HepG2 (cell line): Measurements from ENCODE around the gene PPIA. TPM values are rescaled to one million over a fixed set of nuclear protein-coding genes. Genes with fewer than 3 reads are reported as not detected.

Experiments
- ELF3 ChIP-seq: IDR thresholded peaks from 2 replicates; pipeline ENCODE4 v1.6.1; 2016; ENCODE audit warnings: missing genetic modification reagents, missing compliant biosample characterization
- FOXA3 ChIP-seq: IDR thresholded peaks from 2 replicates; pipeline ENCODE4 v1.6.1; 2016; ENCODE audit warnings: missing genetic modification reagents, missing compliant biosample characterization
- HNRNPH1 ChIP-seq: fragments of 200-400 bp; formaldehyde crosslinking; optimal IDR thresholded peaks from 2 replicates; pipeline ENCODE3; 2017; ENCODE audit warnings: mild to moderate bottlenecking, low read depth, low read length
- KDM4B ChIP-seq: sonication (generic); formaldehyde crosslinking; IDR thresholded peaks from 2 replicates; pipeline ENCODE4 v1.4.0; 2020; ENCODE audit warnings: missing genetic modification reagents
- NFATC3 ChIP-seq: sonication (generic); formaldehyde crosslinking; IDR thresholded peaks from 2 replicates; pipeline ENCODE4 v1.5.1; 2020; ENCODE audit warnings: mild to moderate bottlenecking, missing genetic modification reagents
- POGZ ChIP-seq: sonication (generic); formaldehyde crosslinking; IDR thresholded peaks from 2 replicates; pipeline ENCODE4 v1.4.0; 2020; ENCODE audit warnings: mild to moderate bottlenecking, missing genetic modification reagents
- REXO4 ChIP-seq: sonication (generic); formaldehyde crosslinking; IDR thresholded peaks from 2 replicates; pipeline ENCODE4 v1.8.0; 2022; ENCODE audit warnings: missing genetic modification reagents, mild to moderate bottlenecking, borderline replicate concordance
- RXRB ChIP-seq: IDR thresholded peaks from 2 replicates; pipeline ENCODE4 v1.6.1; 2016; ENCODE audit warnings: borderline replicate concordance, missing genetic modification reagents, missing compliant biosample characterization
- SP1 ChIP-seq, 2 experiments: fragments of 450-650 bp in 1 of 2; sonication (generic) in 1 of 2; formaldehyde crosslinking in 1 of 2; IDR thresholded peaks; 2 replicates each; pipeline versions ENCODE4 v1.4.0 to v1.6.1; 2016 to 2020; ENCODE audit warnings: missing genetic modification reagents in 1 of 2
- SRSF4 ChIP-seq: fragments of 200-400 bp; formaldehyde crosslinking; IDR thresholded peaks from one replicate; pipeline ENCODE4 v1.6.1; 2018; ENCODE audit warnings: mild to moderate bottlenecking, low read depth, low read length, moderate library complexity; ENCODE audit not compliant: poor library complexity, severe bottlenecking
- ZBTB8A ChIP-seq: sonication (generic); formaldehyde crosslinking; IDR thresholded peaks from 2 replicates; pipeline ENCODE4 v1.4.0; 2020; ENCODE audit warnings: mild to moderate bottlenecking, low read depth, missing genetic modification reagents, borderline replicate concordance
- ZFAT ChIP-seq: sonication (generic); formaldehyde crosslinking; conservative IDR thresholded peaks from 2 replicates; pipeline ENCODE4 v1.8.1; 2023; ENCODE audit warnings: missing genetic modification reagents, inconsistent platforms
- ZFP90 ChIP-seq: sonication (generic); formaldehyde crosslinking; IDR thresholded peaks from 2 replicates; pipeline ENCODE4 v1.8.0; 2022; ENCODE audit warnings: missing genetic modification reagents, mild to moderate bottlenecking, inconsistent platforms, borderline replicate concordance
- ZFYVE20 ChIP-seq: sonication (generic); formaldehyde crosslinking; IDR thresholded peaks from 2 replicates; pipeline ENCODE4 v1.8.0; 2023; ENCODE audit warnings: low read depth, mild to moderate bottlenecking, moderate library complexity, missing genetic modification reagents, borderline replicate concordance
- ZNF230 ChIP-seq: sonication (generic); formaldehyde crosslinking; IDR thresholded peaks from 2 replicates; pipeline ENCODE4 v1.4.0; 2020; ENCODE audit warnings: mild to moderate bottlenecking, missing genetic modification reagents
- ZNF251 ChIP-seq: sonication (generic); formaldehyde crosslinking; IDR thresholded peaks from 2 replicates; pipeline ENCODE4 v1.9.0; 2021; ENCODE audit warnings: mild to moderate bottlenecking, missing genetic modification reagents
- ZNF331 ChIP-seq: sonication (generic); formaldehyde crosslinking; IDR thresholded peaks from 2 replicates; pipeline ENCODE4 v1.4.0; 2020; ENCODE audit warnings: missing genetic modification reagents
- ZNF354B ChIP-seq: sonication (generic); formaldehyde crosslinking; IDR thresholded peaks from 2 replicates; pipeline ENCODE4 v1.8.0; 2022; ENCODE audit warnings: mild to moderate bottlenecking, missing genetic modification reagents
- ZNF615 ChIP-seq: sonication (generic); formaldehyde crosslinking; IDR thresholded peaks from 2 replicates; pipeline ENCODE4 v1.5.0; 2020; ENCODE audit warnings: mild to moderate bottlenecking, missing genetic modification reagents, borderline replicate concordance
- ZNF747 ChIP-seq: sonication (generic); formaldehyde crosslinking; IDR thresholded peaks from 2 replicates; pipeline ENCODE4 v1.8.1; 2023; ENCODE audit warnings: missing genetic modification reagents, mild to moderate bottlenecking, borderline replicate concordance
- ZNF816 ChIP-seq: sonication (generic); formaldehyde crosslinking; IDR thresholded peaks from 2 replicates; pipeline ENCODE4 v1.8.0; 2022; ENCODE audit warnings: missing genetic modification reagents, mild to moderate bottlenecking, borderline replicate concordance
- ZSCAN30 ChIP-seq: sonication (generic); formaldehyde crosslinking; IDR thresholded peaks from 2 replicates; pipeline ENCODE4 v1.5.0; 2020; ENCODE audit warnings: mild to moderate bottlenecking, missing genetic modification reagents
- polyA plus RNA-seq, 8 experiments: library from polyadenylated mRNA; depleted of rRNA in 3 of 8; stranded (reverse) in 7 of 8; unstranded in 1 of 8; fragments of >200 nt; fragmentation: Illumina TruSeq in 4 of 8; extraction: Trizol in 4 of 8; gene quantifications; 2 replicates each; pipeline versions ENCODE4 v1.2.1 to v1.2.3, GENCODE V29; 2011 to 2016; ENCODE audit warnings: low read depth in 4 of 8, missing spikeins in 1 of 8, mixed read lengths in 1 of 8; ENCODE audit not compliant: insufficient read depth in 1 of 8
- total RNA-seq, 5 experiments: library from RNA; depleted of rRNA; stranded (reverse); fragments of >200 nt; fragmentation: Illumina TruSeq; extraction: Trizol; gene quantifications; 2 replicates each; pipeline ENCODE4 v1.2.3, GENCODE V29; 2016; ENCODE audit warnings: low read depth in 1 of 5
- TF ChIP-seq, protein P1 (sequence below): sonication (generic); formaldehyde crosslinking; IDR thresholded peaks from 2 replicates; pipeline ENCODE4 v1.8.1; 2023; ENCODE audit warnings: missing genetic modification reagents, mild to moderate bottlenecking, borderline replicate concordance
- TF ChIP-seq, protein P2 (sequence below): sonication (generic); formaldehyde crosslinking; conservative IDR thresholded peaks from 2 replicates; pipeline ENCODE4 v1.4.0; 2020; ENCODE audit warnings: mild to moderate bottlenecking, missing genetic modification reagents, moderate library complexity
- TF ChIP-seq, protein P3 (sequence below): sonication (generic); formaldehyde crosslinking; IDR thresholded peaks from 2 replicates; pipeline ENCODE4 v1.4.0; 2020; ENCODE audit warnings: missing genetic modification reagents, borderline replicate concordance

Gene PPIA
- total and polyA plus RNA-seq, 2 of the 13 experiments (the other 11 are each of a cell fraction or from before 2014, with no cell fraction given): 2,268 to 3,010 TPM

DNA sequence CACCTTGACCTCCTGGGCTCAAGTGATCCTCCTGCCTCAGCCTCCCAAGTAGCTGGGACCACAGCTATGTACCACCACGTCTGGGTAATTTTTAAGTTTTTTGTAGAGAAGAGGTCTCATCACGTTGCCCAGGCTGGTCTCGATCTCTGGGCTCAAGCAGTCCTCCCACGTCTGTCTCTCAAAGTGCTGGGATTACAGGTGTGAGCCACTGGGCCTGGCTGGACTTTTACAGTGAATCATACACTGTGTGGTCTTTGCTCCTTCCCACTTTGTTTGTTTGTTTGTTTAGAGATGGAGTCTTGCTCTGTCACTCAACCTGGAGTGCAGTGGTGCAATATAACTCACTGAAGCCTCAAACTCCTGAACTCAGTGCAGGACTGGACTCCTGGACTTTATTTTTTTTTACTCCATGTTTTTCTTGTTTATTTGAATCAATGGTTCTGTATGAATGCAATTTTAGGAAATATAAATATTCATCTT lies 12.5 kb downstream of the PPIA start (continued):
- TF ChIP-seq POGZ (CRISPR knock-in tag): peak; percentile 42; the same call in 1 of the 2 replicates
- no peak for TF ChIP-seq ZFAT
- TF ChIP-seq FOXA3: peak; percentile 74
- no peak for TF ChIP-seq KDM4B (CRISPR knock-in tag)
- TF ChIP-seq NFATC3 (CRISPR knock-in tag): no peak
- TF ChIP-seq HNRNPH1: no peak
- TF ChIP-seq ZNF251: no peak
- TF ChIP-seq ZNF615: no peak
- TF ChIP-seq ZFP90 (CRISPR knock-in tag): no peak
- TF ChIP-seq ZFYVE20 (CRISPR knock-in tag): no peak
- TF ChIP-seq ZSCAN30 (CRISPR knock-in tag): no peak
- TF ChIP-seq, protein P1, sequence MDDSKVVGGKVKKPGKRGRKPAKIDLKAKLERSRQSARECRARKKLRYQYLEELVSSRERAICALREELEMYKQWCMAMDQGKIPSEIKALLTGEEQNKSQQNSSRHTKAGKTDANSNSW (CRISPR knock-in tag): no peak
- no peak for TF ChIP-seq SP1 (IDR thresholded peaks at IDR 0.05)
- TF ChIP-seq SP1 (CRISPR knock-in tag; IDR thresholded peaks at IDR 0.05): no peak
- no peak for TF ChIP-seq SRSF4
- TF ChIP-seq ZBTB8A (CRISPR knock-in tag): no peak
- no peak for TF ChIP-seq ZNF354B (CRISPR knock-in tag)
- TF ChIP-seq, protein P2, sequence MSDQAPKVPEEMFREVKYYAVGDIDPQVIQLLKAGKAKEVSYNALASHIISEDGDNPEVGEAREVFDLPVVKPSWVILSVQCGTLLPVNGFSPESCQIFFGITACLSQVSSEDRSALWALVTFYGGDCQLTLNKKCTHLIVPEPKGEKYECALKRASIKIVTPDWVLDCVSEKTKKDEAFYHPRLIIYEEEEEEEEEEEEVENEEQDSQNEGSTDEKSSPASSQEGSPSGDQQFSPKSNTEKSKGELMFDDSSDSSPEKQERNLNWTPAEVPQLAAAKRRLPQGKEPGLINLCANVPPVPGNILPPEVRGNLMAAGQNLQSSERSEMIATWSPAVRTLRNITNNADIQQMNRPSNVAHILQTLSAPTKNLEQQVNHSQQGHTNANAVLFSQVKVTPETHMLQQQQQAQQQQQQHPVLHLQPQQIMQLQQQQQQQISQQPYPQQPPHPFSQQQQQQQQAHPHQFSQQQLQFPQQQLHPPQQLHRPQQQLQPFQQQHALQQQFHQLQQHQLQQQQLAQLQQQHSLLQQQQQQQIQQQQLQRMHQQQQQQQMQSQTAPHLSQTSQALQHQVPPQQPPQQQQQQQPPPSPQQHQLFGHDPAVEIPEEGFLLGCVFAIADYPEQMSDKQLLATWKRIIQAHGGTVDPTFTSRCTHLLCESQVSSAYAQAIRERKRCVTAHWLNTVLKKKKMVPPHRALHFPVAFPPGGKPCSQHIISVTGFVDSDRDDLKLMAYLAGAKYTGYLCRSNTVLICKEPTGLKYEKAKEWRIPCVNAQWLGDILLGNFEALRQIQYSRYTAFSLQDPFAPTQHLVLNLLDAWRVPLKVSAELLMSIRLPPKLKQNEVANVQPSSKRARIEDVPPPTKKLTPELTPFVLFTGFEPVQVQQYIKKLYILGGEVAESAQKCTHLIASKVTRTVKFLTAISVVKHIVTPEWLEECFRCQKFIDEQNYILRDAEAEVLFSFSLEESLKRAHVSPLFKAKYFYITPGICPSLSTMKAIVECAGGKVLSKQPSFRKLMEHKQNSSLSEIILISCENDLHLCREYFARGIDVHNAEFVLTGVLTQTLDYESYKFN: peak; percentile 78
- TF ChIP-seq ZNF816 (CRISPR knock-in tag): no peak
- TF ChIP-seq ZNF331: peak; percentile 23; the same call in 1 of the 2 replicates
- TF ChIP-seq RXRB: peak; percentile 41; the same call in 1 of the 2 replicates
- TF ChIP-seq, protein P3, sequence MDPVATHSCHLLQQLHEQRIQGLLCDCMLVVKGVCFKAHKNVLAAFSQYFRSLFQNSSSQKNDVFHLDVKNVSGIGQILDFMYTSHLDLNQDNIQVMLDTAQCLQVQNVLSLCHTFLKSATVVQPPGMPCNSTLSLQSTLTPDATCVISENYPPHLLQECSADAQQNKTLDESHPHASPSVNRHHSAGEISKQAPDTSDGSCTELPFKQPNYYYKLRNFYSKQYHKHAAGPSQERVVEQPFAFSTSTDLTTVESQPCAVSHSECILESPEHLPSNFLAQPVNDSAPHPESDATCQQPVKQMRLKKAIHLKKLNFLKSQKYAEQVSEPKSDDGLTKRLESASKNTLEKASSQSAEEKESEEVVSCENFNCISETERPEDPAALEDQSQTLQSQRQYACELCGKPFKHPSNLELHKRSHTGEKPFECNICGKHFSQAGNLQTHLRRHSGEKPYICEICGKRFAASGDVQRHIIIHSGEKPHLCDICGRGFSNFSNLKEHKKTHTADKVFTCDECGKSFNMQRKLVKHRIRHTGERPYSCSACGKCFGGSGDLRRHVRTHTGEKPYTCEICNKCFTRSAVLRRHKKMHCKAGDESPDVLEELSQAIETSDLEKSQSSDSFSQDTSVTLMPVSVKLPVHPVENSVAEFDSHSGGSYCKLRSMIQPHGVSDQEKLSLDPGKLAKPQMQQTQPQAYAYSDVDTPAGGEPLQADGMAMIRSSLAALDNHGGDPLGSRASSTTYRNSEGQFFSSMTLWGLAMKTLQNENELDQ (CRISPR knock-in tag): no peak
- TF ChIP-seq REXO4 (CRISPR knock-in tag): no peak
- 0 out of 2 replicates have a peak, but pooled peaks have one; percentile 26 for TF ChIP-seq ELF3 (CRISPR knock-in tag)
- no peak for TF ChIP-seq ZNF230 (CRISPR knock-in tag)
- no peak for TF ChIP-seq ZNF747 (CRISPR knock-in tag)
